Measurements from ENCODE around the gene CTNNA2.

DNA sequence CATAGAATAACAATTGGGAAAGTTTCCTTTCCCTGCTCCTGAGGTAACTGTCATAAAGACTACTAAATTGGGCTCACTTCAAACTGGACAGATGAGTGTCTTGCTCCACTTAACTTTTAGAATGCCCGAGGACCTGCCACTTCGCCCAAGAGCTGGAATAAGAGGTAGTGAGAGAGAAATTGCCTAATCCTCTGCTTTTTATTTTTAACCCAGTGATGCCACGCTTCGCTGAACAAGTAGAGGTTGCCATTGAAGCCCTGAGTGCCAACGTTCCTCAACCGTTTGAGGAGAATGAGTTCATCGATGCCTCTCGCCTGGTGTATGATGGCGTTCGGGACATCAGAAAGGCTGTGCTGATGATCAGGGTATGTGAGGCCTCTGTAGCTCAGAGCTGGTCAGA, 1061.1 kb downstream of the CTNNA2 start:
- TF ChIP-seq ARNTL (CRISPR knock-in tag; IDR thresholded peaks at IDR 0.05; ENCODE audit: borderline replicate concordance, low read depth) (no peak), CSDC2 (CRISPR knock-in tag; IDR thresholded peaks at IDR 0.05) (no peak), TCF4 (CRISPR knock-in tag; IDR thresholded peaks at IDR 0.05; ENCODE audit: borderline replicate concordance) (no peak), ZFP3 (CRISPR knock-in tag; IDR thresholded peaks at IDR 0.05) (no peak), OSR1 (CRISPR knock-in tag; IDR thresholded peaks at IDR 0.05) (no peak), ZNF70 (CRISPR knock-in tag; IDR thresholded peaks at IDR 0.05) (no peak), BACH2 (CRISPR knock-in tag; IDR thresholded peaks at IDR 0.05; ENCODE audit: borderline replicate concordance) (no peak), PPARA (CRISPR knock-in tag; IDR thresholded peaks at IDR 0.05; ENCODE audit: borderline replicate concordance) (no peak)
- TF ChIP-seq, protein P1, sequence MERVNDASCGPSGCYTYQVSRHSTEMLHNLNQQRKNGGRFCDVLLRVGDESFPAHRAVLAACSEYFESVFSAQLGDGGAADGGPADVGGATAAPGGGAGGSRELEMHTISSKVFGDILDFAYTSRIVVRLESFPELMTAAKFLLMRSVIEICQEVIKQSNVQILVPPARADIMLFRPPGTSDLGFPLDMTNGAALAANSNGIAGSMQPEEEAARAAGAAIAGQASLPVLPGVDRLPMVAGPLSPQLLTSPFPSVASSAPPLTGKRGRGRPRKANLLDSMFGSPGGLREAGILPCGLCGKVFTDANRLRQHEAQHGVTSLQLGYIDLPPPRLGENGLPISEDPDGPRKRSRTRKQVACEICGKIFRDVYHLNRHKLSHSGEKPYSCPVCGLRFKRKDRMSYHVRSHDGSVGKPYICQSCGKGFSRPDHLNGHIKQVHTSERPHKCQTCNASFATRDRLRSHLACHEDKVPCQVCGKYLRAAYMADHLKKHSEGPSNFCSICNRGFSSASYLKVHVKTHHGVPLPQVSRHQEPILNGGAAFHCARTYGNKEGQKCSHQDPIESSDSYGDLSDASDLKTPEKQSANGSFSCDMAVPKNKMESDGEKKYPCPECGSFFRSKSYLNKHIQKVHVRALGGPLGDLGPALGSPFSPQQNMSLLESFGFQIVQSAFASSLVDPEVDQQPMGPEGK (CRISPR knock-in tag; IDR thresholded peaks at IDR 0.05; ENCODE audit: borderline replicate concordance), result no peak
